GM12874 (cell line): ENCODE measurements around the gene CORO2B.

Experiments used
- CTCF ChIP-seq: IDR thresholded peaks from 2 replicates; pipeline ENCODE4 v1.5.1; 2011; ENCODE audit warnings: low read depth, mild to moderate bottlenecking, control low read depth, low read length, moderate library complexity; ENCODE audit not compliant: insufficient read depth

CORO2B gene

GRCh38 chr15:68541743-68542142 is 37.0 kb upstream of the CORO2B start:
- no peak for TF ChIP-seq CTCF

- no peak for TF ChIP-seq CTCF
Measured at GRCh38 chr15:68542348-68542747, 36.4 kb upstream of the CORO2B start.

GRCh38 chr15:68542771-68543164 is 36.0 kb upstream of the CORO2B start:
- no peak for TF ChIP-seq CTCF

GRCh38 chr15:68543165-68544008 is 35.4 kb upstream of the CORO2B start:
- TF ChIP-seq CTCF, result no peak

- TF ChIP-seq CTCF, result no peak
Measured at GRCh38 chr15:68546318-68546717, 32.5 kb upstream of the CORO2B start.

- no peak for TF ChIP-seq CTCF
Measured at GRCh38 chr15:68548364-68548763, 30.4 kb upstream of the CORO2B start.

- TF ChIP-seq CTCF, result no peak
Measured at GRCh38 chr15:68550004-68550403, 28.8 kb upstream of the CORO2B start.
